Transverse colon (tissue), 4 donors: Measurements from ENCODE around the gene UBASH3B.

ENCODE experiments used
- CTCF ChIP-seq, 5 experiments: fragments of 200-600 bp in 3 of 5; fragments of 450-650 bp in 2 of 5; sonication (generic) in 3 of 5; IDR thresholded peaks; 1 replicate in 2 of 5; 2 replicates in 3 of 5; pipeline ENCODE4 v1.5.1; 2016 to 2017; ENCODE audit warnings: antibody characterized with exemption in 5 of 5, inconsistent platforms in 3 of 5, mild to moderate bottlenecking in 2 of 5, moderate library complexity in 1 of 5
- EP300 ChIP-seq: sonication (generic); formaldehyde crosslinking; IDR thresholded peaks from one replicate; pipeline ENCODE4 v1.6.1; 2017; ENCODE audit warnings: antibody characterized with exemption, low read depth
- POLR2A ChIP-seq: fragments of 450-650 bp; IDR thresholded peaks from one replicate; pipeline ENCODE4 v1.6.1; 2016; ENCODE audit warnings: antibody characterized with exemption, mild to moderate bottlenecking, moderate library complexity
- POLR2AphosphoS5 ChIP-seq, 3 donors: sonication (generic); formaldehyde crosslinking; IDR thresholded peaks; one replicate each; pipeline ENCODE4 v1.6.1; 2016; ENCODE audit warnings: antibody characterized with exemption in 3 of 3

GRCh38 chr11:122778148-122778547, 122.6 kb downstream of the UBASH3B start:
- TF ChIP-seq CTCF (IDR thresholded peaks at IDR 0.05): no peak
- no peak for TF ChIP-seq EP300
- no peak for TF ChIP-seq POLR2AphosphoS5 (IDR thresholded peaks at IDR 0.05)
- no peak for TF ChIP-seq POLR2A
